ENCODE measurements around the gene NME5.

Gene NME5

DNA sequence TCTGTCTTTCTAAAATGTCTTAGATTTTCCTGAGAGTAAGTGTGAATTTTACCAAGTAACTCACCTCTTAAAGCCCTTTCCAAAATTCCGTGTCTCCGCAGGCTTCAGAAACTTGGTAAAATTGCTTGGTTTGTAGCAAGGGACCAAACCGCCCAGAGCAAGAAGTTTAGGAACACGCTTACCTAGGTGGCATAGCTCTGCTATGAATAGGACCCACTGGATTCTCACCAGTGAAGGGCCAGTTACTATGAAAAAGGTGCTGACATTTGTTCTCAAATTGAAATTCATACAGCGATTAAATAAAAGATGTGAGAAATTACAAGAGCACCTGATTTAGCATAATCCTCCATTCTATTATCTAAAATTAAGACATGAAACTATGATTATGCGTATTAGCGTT, 6.7 kb downstream of the NME5 start:
- no peak for DNase-seq

DNA sequence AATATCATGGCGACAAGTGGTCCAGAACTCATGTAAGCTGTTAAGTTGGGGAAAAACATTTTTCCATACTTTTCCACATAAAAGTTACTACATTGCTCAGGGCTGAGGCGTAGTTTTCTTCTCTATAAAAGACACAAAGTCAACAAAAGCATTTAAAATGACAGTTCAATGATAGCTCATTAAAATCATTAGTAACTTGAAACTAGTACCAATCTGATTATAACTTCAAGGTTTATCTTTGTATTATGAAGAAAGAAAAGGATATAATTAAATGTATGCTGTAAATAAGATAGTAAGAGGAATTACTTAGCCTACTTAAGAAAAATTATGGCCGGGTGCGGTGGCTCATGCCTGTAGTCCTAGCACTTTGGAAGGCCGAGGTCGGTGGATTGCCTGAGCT, 9.9 kb downstream of the NME5 start:
- no peak for DNase-seq

DNA sequence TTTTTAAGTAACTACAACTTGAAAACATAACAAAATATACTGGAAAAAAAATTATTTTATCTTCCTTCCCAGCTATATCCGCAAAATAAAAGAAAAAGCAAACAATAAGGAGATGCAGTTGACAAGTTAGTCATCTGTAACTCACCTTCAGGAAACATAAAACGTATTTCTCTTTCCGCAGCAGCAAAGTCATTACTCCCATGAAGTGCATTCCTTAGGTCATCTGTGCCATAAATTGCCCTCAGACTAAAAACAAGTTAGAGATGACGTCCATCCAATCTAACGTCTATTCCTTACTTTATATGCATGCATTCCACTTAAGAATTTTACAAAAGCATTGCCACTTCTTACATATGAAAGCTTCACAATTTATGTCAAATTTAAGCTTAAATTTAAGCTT, 10.9 kb downstream of the NME5 start:
- DNase-seq, result no peak

DNA sequence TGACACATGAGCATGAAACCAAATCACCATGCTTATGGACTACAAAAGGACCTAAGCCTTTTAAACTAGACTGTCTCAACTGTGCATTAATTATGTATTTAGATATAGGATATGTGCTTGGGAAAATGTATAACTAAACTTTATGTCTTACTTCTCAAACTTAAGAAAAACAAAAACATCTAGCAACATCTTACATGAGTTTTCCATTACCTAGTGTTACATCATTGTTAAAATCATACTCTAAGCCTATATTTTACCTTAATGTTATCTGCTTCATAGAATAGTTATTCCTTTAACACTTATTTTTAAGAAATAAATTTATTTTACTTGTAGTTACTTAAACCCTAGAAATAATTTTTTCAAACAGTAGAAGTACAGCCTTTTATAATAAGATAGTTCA, 24.0 kb downstream of the NME5 start:
- DNase-seq, result no peak

DNA sequence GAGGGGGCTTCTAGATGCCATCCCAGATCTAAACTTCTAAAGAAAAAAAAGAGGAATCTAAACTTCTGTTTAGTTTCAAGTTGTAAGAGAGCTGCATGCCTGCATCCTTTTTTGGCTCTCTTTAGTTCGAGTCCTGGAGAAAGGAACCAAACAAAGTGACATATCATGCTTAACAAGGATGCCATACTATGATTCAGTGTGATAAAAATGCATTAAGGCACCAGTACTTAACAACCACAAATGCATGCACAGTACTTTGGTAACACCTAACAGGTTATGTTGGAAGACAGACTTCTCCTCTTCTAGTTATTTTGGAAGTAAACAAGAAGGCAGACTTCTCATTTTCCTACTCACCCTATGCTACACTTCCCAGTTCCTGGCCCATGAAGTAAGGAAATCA, 27.3 kb downstream of the NME5 start:
- no peak for DNase-seq

DNA sequence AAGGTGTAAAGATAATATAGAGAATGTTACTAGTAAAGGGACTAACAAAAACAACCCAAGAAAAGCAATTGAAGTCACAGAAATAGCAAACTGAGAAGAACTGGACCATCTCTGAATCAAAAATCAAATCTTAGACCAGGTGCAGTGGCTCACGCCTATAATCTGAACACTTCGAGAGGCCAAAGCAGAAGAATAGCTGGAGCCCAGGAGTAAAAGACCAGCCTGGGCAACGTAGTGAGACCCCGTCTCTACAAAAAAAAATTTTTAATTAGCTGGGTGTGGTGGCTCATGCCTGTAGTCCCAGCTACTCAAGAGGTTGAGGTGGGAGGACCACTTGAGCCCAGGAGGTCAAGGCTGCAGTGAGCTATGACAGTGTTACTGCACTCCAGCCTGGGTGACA, 28.0 kb downstream of the NME5 start:
- no peak for DNase-seq

DNA sequence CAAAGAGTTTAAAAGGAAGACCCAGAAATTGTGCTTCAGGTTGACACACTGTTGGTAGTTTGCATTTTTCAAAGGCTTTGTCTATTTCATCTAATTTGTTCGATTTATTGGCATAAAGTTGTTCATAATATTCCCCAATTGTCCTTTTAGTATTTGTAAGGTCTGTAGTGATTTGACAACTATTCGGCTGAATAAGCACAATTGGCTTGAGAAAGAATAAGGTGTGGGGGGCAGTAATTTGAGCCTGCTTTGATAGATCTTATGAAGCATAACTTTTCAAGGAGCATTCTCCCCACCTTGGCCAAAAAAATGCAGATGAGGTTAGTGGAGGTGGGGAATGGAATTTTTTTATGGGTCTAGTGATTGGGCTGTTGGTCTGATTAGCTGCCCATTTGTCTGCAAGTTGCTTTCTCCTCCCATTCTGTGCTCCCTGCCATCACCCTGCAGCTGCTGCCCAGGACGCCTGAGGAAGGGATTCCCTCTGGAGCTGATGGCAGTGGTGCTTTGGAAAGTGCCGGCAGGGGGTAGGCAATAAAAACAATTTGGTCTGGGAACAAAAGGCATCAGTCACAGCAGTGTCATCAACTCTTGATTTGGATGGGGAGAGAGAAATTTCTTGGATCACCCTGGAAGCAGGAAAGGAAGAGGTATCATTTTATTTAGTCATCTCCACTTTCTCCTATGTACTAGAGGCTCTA, 28.8 kb downstream of the NME5 start:
- DNase-seq, result no peak

DNA sequence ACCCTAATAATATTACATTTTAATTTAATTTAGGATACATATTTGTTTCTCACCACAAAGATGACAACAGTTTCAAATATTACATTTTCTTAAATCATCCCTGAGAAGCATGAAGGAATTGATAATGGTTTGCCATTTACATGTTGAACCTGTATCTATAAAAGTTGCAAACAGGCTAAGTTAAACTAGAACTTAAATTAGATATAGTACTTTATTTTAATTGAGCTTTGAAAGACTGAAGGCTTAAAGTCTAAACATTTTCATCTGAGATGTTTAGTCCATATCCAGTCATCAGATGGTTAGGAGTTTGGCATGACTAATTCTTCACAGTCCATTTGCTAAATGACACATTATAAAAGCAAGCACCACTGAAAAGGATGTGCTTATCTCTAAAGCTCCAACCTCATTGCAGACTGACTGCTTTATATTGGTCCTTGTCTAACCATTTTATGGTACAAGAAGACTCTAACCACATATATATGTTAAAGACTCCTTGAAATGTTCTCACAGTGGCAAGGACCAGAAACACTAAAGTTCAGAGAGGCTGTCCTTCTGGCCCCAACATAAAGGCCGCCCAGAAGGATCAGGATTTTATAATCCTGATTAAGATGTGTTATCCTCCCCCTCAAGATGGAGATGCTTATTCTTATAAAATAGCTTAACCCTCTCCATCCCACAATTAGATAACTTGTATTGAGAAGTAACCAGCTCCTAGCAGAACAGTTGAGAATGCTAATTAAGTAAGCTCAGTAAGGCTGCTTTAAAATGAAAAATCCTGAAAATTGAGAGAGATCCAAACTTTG, 29.6 kb downstream of the NME5 start:
- DNase-seq, result no peak

DNA sequence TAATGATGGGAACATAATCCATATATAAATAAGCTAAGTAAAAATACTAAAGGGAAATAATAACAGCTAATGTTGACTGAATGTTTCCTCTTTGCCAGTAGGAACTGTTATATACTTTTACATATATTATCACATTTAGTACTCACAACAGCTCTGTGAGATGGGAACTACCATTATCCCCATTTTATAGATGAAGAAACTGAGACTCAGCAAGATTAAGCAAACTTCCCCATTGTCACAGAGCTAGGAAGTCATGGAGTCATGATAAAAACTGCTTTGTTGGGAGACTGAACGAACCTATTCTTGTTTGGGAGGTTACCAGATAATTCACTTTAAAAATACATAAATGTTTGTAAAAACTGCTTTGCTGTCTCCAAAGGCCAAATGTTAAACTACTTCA, 32.0 kb downstream of the NME5 start:
- no peak for DNase-seq

DNA sequence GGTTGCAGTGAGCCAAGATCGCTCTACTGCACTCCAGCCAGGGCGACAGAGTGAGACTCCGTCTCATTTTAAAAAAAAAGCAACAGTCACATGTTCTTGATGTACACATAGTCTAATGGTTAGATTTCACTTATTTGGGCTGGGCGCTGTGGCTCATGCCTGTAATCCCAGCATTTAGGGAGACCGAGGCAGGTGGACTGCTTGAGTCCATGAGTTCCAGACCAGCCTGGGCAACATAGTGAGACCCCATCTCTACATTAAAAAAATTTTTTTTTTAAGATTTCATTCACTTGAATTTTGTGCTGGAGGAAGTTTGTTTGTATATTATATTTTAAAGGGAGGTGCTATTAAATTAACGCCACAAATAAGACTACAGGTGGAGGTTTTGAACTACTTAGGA, 33.5 kb downstream of the NME5 start:
- DNase-seq, result no peak

DNA sequence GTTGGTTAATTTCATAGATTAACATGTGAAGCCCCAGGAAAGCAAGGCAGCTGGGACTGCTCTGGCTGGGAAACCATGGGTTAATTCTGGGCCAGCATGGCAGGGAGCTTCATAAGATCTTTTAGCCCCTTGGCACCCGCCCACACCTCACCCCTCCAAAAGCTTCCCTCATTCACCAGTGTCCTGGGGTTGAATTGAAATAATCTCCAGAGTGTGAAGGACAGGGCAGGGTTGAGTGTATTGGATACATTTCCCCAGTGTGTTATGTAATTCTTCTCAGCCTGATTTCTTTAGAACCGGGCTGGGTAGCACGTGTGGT, 36.0 kb downstream of the NME5 start:
- no peak for DNase-seq

DNA sequence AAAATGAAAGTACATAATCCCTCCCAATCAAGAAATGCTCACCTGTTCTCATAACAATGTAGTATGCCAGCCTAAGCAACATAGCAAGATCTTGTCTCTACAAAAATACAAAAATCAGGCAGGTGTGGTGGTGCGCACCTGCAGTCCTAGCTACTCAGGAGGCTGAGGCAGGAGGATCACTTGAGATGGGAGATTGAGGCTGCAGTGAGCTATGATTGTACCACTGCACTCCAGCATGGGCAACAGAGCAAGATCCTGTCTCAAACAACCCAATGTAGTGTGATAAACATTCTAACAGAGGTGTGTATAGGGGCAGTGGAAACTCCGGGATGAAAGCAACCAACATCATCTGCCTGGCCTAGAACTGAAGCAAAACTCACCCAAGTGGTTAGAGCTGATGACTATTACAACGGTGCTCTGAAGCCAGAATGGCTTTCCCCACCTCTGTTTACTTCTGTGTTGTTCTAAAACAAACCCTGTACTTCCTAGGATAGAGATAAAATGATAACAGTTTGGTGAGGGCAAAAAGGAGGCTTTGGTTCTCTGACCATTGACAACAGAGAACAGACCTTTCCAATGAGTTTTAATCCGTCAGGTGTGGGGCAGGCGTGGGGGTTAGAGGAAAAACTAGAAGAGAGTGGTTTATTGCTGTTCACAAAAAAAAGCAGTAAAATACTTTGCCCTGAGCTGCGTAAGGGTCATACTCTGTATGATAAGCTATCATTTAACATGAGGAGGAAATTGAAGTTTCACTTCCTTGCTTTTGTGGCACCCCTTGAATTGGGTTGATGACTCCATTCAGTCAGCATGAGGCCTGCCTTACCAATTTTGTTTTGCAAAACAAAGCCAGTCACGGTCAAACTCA, 36.5 kb downstream of the NME5 start:
- no peak for DNase-seq

DNA sequence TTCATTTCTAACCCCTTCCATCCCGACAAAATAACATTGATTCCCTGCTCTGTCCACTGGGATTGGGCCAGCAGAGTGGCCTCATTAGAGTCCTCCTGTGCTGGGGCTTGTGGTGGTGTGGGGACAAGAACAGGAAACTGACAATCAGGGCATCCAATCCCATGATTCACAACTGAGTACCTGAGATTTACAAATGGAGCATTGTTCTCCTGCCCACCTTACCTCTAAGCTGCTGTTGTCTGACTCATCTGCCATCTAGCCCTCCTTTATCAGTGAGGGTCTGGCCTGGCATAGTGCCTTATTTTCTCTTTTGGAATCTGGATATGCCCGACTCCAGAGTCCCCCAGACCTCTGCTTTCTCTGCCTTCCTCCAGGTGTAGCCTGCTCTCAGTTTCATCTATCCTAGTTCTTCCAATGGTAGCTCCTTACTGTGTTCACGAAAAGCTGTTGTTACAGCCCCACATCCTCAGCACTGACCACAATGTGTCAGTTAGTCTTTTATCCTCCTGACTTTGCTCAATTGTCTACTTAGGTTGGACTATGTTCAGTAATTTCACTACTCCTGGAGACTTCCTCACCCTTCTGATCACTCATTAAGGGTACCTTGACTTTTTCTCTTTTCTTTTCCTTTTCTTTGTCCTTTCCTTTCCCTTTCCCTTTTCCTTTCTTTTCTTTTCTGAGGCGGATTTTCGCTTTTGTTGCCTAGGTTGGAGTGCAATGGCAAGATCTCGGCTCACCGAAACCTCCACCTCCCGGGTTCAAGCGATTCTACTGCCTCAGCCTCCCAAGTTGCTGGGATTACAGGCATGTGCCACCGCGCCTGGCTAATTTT, 42.0 kb downstream of the NME5 start:
- DNase-seq, result no peak

DNA sequence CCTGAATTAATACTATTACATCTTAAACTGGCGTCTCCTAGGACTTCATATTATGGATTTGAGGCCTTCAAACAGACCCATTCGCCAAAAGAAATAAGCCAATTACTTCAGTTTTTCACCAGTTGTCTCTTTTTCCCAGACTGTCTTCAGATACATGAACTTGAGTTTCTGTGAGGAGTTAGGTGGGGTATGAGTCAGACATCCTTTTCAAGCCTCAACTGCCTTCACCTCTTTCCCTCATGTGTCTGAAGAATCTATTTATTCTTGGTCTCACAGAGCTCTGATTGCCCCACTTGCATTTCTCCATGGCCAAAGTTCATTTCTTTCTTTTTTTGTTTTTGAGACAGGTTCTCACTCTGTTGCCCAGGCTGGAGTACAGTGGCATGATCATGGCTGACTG, 42.9 kb downstream of the NME5 start:
- no peak for DNase-seq

DNA sequence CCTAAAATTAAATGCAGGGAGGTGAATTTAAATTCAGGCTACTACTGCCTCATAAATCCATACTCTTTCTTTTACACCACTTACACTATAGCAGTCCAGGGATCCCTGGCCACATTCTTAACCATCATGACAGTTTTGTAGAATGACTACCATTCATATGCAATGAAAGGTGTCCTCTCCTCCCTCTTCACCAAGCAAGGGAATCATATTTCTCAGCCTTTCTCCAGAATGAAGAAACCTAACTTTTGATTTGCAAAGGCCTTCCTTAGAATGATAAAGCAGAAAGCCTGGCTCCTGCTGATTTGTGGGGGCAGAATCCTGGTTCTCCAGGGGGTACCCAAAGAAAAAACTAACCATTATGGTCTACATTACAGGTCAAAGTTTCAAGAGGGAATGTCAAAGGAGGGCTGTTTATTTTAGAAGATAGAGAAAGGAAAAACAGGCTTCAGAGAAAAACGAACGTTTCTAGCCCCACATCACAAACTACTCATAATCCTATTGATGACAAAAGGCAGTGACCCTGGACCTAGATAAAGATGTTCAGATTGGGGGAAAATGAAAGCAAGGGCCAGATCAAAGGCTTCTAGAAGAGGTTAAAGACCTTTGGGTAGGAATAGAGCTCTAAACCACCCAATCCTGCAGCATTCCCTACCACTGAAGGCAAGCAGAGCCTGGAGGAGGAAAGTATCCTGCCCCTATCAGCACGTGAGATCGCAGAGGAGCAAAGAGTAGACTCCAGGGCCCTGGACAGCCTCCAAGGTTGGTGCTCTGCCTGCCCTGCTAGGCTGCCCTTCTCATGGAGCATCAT, 43.9 kb downstream of the NME5 start:
- DNase-seq, result no peak

DNA sequence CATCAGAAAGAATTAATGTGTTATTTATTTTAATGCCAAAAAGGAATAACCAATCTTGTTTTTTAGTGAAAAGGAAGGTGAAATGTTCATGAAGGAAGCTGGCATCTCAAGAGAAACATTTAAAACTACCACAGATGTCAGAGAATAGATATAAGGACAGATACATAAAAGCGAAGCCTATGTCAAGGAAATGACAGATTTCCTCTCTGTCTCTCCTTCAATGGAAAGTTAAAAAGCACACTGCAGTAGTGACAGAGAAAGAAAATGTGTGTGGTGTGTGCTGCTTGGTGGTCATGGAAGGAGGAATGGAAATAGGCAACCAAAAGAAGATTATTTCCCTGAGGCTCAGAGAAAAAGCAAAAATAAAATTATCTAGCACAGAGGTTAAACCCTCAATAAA, 46.2 kb downstream of the NME5 start:
- no peak for DNase-seq

DNA sequence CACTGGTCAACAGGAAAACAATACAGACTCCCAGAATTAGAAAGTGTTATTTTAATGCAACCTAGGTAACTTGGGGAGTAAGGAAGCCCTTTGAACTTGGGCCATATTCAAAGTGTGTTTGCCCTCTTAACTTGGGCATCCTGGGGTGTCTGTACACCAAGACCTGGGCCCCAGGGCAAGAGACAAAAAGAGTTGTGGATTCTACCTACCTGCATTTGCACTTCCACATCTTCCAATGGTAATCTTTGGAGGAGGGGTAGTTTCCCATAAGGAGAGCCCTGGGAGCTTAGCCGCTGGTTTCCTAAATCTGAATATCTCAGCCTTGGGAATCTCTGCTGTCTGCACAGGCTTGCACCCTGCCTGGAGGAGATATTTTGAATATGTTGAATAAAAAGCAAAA, 46.9 kb downstream of the NME5 start:
- no peak for DNase-seq

DNA sequence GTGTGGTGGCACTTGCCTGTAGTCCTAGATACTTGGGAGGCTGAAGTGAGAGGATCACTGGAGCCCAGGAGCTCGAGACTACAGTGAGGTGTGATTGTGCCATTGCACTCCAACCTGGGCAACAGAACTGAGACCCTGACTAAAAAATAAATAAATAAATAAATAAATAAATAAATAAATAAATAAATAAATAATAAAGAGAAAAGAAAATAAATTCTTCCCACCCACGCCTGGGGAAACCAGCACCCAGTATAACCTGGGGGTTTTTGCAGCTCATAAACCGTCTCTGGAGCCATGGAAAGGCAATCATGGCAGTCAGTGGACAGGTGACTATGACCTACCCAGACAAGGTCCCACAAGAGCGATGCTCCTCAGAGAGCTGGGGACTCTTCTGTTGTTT, 47.5 kb downstream of the NME5 start:
- DNase-seq, result no peak

DNA sequence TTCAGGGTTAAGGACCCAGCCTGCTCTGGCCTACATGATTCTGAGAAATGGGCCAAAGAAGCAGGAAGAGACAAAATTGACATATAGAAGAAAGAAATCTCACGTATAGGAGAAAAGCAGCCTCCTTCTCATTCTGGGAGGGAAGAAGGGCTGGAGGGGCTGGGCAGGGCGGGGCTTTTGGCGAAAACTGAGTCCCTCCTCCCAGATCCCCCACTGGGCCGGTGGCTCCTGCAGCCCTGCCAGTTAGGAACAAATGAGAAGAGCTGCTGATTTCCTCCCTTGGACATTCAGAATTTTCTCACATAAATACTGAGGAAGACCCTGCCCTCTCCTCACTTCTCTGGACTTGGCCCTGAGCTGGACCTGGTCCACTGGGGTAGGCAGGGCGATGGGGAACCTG, 55.5 kb downstream of the NME5 start, which contains the start of gene WNT8A:
TSS of gene WNT8A (plus strand) at position 332 of the 400 bp plus-strand sequence. CDS start 95 bp downstream, outside the sequence.
- no peak for DNase-seq

DNA sequence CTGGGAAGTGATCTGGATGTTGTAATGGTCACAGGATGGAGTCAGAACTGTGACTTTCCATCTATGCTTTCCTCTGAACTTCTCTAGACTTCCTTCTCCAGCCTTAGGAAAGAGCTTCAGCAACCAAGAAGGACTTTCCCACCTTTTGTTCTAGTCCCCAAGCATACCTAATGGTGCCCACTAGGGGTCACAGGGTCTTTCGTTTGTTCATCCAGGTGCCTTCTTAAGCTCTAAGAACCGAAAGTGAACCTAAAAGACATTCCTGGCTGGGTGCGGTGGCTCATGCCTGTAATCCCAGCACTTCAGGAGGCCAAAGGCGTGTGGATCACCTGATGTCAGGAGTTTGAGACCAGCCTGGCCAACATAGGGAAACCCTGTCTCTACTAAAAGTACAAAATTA, 57.2 kb downstream of the NME5 start:
- no peak for DNase-seq

DNA sequence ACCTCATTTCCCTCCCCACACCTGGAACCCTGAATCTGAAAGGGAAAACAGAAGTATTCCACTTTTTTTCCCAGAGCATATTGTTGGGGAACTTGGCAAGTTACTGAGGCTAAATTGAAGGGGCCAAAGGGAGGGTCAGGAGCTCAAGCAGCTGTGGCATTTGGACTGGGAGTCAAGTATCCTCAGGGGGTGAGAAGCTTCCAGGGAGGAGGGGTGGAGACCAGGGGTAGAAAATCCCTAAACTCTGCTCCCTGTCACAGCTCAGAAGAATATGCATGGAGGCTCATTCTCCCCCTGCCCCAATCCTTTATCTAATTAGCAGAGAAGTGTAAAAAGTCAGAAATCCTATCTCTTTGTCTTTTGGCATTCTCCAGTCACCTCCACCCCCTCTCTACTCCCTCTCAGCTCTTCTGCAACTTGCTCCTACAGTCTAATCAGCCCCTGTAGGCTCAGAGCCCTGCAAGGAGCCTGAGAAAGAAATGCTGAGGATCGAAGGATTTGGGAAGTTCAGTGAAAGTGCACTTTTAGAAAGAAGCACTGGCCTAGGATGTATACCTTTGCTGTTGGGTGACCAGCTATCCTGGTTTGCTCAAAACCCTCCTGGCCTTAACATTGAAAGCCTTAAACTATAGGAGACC, 61.1 kb downstream of the NME5 start:
- DNase-seq, result no peak
